Measurements from ENCODE around the gene TMEM178B. TPM values are rescaled to one million over a fixed set of nuclear protein-coding genes. Genes with fewer than 3 reads are reported as not detected.

Gene TMEM178B
- total RNA-seq, 1 experiment from 2014 or later = not detected

DNA sequence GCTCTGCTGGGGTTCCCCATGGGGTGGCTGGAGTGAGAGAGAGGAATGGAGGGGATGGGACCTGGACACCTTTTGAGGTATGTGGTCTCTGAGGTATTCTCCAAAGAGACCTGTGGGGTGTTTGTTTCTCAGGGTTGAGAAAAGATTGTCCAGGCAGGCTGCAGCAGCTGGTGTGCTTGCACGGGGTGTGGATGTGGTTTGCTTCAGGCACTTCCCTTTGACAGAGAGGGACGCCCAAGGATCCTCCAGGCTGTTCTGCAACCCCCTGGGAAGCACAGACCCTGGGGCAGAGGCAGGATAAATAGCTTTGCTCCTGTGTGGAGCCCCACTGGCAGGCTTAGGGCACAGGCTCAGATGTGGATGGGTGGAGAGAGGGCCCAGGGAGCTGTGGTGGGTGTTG, 362.3 kb downstream of the TMEM178B start:
- intact Hi-C loops (cut with micrococcal nuclease) = no loop called here
- Mint-ChIP-seq H3K27me3 (ENCODE audit: insufficient read depth, unreplicated experiment) (no peaks in the 10 kb centered on the region), H3K4me3 (ENCODE audit: unreplicated experiment) (no peak overlapping the region), H3K36me3 (ENCODE audit: insufficient read depth, unreplicated experiment) (peaks cover 6% of the 10 kb centered on the region), H3K27ac (ENCODE audit: low read depth, unreplicated experiment) (no peak overlapping the region), H3K4me1 (ENCODE audit: insufficient read depth, unreplicated experiment) (no peaks in the 10 kb centered on the region), H3K9me3 (ENCODE audit: unreplicated experiment) (peaks cover 10% of the 10 kb centered on the region)
- TF ChIP-seq, protein P1, sequence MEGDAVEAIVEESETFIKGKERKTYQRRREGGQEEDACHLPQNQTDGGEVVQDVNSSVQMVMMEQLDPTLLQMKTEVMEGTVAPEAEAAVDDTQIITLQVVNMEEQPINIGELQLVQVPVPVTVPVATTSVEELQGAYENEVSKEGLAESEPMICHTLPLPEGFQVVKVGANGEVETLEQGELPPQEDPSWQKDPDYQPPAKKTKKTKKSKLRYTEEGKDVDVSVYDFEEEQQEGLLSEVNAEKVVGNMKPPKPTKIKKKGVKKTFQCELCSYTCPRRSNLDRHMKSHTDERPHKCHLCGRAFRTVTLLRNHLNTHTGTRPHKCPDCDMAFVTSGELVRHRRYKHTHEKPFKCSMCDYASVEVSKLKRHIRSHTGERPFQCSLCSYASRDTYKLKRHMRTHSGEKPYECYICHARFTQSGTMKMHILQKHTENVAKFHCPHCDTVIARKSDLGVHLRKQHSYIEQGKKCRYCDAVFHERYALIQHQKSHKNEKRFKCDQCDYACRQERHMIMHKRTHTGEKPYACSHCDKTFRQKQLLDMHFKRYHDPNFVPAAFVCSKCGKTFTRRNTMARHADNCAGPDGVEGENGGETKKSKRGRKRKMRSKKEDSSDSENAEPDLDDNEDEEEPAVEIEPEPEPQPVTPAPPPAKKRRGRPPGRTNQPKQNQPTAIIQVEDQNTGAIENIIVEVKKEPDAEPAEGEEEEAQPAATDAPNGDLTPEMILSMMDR (IDR thresholded peaks at IDR 0.05; ENCODE audit: unreplicated experiment) = no peak
- BruUV-seq (replicated peaks) = no TSS peak
- ChIA-PET POLR2A (interaction anchor here (0.7 kb wide), 1 partner anchor 18 kb away, joined by 3 read pairs; no protein-coding TSS in a partner anchor), CTCF (no interaction called here)
- DNase-seq (ENCODE audit: unreplicated experiment) = no peak

DNA sequence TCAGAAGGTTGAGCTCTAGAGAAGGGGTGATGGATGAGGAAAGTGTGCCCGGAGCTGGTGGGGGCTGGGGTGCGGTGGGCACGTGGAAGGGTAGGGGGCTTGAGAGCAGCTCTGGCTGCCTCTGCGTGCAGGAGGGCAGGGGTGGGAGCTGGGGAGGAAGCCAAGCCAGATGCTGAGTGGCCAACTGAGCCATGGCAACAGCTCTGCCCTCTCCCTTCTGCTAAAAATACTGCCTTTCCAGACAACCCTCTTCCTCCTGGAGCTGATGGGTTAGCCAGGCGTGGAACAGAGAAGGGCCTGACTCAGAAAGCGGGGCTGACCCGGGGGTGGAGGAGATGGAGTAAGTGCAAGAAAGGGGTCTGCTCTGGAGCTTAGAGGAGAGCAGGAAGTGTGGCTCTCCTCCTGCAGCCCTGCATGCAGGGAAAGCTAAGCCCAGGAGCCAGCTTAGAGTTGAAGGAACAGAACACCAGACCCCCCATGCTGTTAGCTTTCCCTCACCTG, 362.8 kb downstream of the TMEM178B start:
- BruUV-seq (replicated peaks) = no TSS peak
- POLR2A ChIA-PET = interaction anchor here (0.7 kb wide), 1 partner anchor 17 kb away, joined by 3 read pairs; no protein-coding TSS in a partner anchor
- Mint-ChIP-seq H3K36me3 (ENCODE audit: insufficient read depth, unreplicated experiment) (peaks cover 9% of the 10 kb centered on the region), H3K4me1 (ENCODE audit: insufficient read depth, unreplicated experiment) (no peaks in the 10 kb centered on the region), H3K9me3 (ENCODE audit: unreplicated experiment) (peaks cover 10% of the 10 kb centered on the region), H3K4me3 (ENCODE audit: unreplicated experiment) (no peak overlapping the region), H3K27ac (ENCODE audit: low read depth, unreplicated experiment) (no peak overlapping the region), H3K27me3 (ENCODE audit: insufficient read depth, unreplicated experiment) (no peaks in the 10 kb centered on the region)
- TF ChIP-seq, protein P1 (IDR thresholded peaks at IDR 0.05; ENCODE audit: unreplicated experiment) = no peak
- intact Hi-C loops (cut with micrococcal nuclease) = no loop called here
- CTCF ChIA-PET = interaction anchor here (0.7 to 0.8 kb wide), 2 partner anchors 11 to 317 kb away, joined by 3 read pairs; no protein-coding TSS in a partner anchor
- DNase-seq (ENCODE audit: unreplicated experiment) = no peak

DNA sequence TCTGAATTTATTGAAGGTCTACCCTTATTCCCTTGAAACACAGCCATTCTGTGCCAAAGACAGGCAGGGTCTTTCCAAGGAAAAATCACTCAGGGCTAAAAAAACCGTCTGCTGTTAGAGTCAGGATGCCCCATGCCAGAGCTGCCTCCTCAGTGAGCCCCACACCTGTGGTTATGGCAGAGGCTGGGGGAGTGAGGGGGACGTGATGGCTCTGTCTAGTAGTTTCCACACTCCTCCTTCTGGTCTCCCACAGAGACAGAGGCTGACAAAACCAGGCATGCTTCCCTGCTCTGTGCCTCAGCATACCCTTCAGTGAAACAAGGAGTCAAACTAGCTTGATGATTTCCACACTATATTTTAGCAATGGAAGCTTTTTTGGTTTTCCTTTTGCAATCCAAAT, 365.3 kb downstream of the TMEM178B start:
- Mint-ChIP-seq H3K27ac (ENCODE audit: low read depth, unreplicated experiment) (no peak overlapping the region), H3K9me3 (ENCODE audit: unreplicated experiment) (peaks cover 10% of the 10 kb centered on the region), H3K36me3 (ENCODE audit: insufficient read depth, unreplicated experiment) (peaks cover 6% of the 10 kb centered on the region), H3K27me3 (ENCODE audit: insufficient read depth, unreplicated experiment) (no peaks in the 10 kb centered on the region), H3K4me1 (ENCODE audit: insufficient read depth, unreplicated experiment) (no peaks in the 10 kb centered on the region), H3K4me3 (ENCODE audit: unreplicated experiment) (no peak overlapping the region)
- ChIA-PET POLR2A (no interaction called here), CTCF (interaction anchor here (0.7 to 1.2 kb wide), 2 partner anchors 167 to 550 kb away, joined by 3 read pairs; no protein-coding TSS in a partner anchor)
- TF ChIP-seq, protein P1 (IDR thresholded peaks at IDR 0.05; ENCODE audit: unreplicated experiment) = no peak
- intact Hi-C loops (cut with micrococcal nuclease) = no loop called here
- no TSS peak for BruUV-seq (replicated peaks)
- no peak for DNase-seq (ENCODE audit: unreplicated experiment)

DNA sequence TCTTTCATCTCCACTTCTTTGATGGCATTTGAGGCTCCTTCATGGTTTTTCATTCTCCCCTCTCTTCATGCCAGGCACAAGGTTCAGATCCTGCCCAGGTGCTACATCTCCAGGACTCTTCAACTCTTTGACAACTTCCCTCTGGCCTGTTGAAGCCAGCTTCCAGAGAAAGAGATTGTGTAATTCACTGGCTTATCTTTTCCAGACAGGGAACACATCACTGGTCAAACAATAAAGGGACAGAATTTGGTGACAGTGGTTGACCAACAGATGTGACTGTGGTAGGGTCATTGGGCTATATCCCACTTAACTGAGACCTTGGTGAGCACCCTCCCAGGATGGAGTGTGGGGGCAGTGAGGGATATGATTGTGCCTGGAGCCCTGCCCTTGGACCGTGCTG, 365.9 kb downstream of the TMEM178B start:
- CTCF ChIA-PET = interaction anchor here (0.6 to 1.2 kb wide), 3 partner anchors 167 to 551 kb away, joined by 3 read pairs; no protein-coding TSS in a partner anchor
- POLR2A ChIA-PET = no interaction called here
- Mint-ChIP-seq H3K27me3 (ENCODE audit: insufficient read depth, unreplicated experiment) (no peaks in the 10 kb centered on the region), H3K36me3 (ENCODE audit: insufficient read depth, unreplicated experiment) (peaks cover 4% of the 10 kb centered on the region), H3K27ac (ENCODE audit: low read depth, unreplicated experiment) (no peak overlapping the region), H3K4me1 (ENCODE audit: insufficient read depth, unreplicated experiment) (no peaks in the 10 kb centered on the region), H3K4me3 (ENCODE audit: unreplicated experiment) (no peak overlapping the region), H3K9me3 (ENCODE audit: unreplicated experiment) (peaks cover 10% of the 10 kb centered on the region)
- no TSS peak for BruUV-seq (replicated peaks)
- intact Hi-C loops (cut with micrococcal nuclease) = no loop called here
- TF ChIP-seq, protein P1 (IDR thresholded peaks at IDR 0.05; ENCODE audit: unreplicated experiment) = no peak
- no peak for DNase-seq (ENCODE audit: unreplicated experiment)
